ENCODE measurements around the gene SETD3.

DNA sequence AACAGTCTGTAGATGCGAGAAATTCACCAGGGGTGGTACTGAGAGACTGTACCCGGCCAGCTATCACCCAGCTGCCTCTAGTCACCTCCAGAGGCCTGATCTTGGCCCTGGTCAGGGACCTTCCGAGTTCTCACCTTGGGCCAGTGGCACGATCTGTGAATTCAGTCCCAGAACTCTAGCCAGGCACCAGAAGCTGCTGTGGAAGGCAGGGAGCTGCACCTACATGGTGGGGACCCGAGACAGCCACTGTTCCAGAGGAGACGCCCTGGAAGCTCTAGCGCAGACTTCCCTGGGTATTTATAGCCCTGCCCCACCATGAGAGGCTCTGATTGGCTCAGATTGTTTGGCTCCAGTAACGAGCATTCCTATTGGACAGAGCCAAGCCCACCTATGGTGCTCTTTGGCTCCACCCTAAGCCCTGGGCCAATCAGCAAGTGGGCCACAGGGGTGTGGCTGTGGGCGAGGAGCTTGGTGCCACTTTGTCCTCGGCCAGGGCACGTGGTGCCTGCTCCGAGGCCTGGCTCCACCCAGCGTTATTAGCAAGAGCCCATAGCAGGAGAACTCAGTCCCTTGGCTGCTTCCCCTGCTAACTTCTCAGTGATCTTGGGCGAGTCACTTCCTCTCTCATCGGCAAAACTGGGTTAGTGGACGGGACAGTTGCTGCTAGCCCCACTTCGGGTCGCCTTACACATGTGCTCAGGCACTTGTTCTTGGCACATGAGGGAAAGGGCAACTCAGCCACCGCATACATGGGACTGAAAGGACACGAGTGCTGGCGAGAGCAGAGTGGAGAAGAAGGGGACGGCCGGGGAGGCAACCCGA lies 119.7 kb downstream of the SETD3 start:
- TF ChIP-seq, protein P1, sequence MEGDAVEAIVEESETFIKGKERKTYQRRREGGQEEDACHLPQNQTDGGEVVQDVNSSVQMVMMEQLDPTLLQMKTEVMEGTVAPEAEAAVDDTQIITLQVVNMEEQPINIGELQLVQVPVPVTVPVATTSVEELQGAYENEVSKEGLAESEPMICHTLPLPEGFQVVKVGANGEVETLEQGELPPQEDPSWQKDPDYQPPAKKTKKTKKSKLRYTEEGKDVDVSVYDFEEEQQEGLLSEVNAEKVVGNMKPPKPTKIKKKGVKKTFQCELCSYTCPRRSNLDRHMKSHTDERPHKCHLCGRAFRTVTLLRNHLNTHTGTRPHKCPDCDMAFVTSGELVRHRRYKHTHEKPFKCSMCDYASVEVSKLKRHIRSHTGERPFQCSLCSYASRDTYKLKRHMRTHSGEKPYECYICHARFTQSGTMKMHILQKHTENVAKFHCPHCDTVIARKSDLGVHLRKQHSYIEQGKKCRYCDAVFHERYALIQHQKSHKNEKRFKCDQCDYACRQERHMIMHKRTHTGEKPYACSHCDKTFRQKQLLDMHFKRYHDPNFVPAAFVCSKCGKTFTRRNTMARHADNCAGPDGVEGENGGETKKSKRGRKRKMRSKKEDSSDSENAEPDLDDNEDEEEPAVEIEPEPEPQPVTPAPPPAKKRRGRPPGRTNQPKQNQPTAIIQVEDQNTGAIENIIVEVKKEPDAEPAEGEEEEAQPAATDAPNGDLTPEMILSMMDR (IDR thresholded peaks at IDR 0.05; ENCODE audit: insufficient read depth, low read depth, low read length) = no peak
- no peak for TF ChIP-seq EZH2 (IDR thresholded peaks at IDR 0.05; ENCODE audit: insufficient read depth, low read length)
